Gastroesophageal sphincter (tissue), 3 donors: ENCODE measurements around the gene ATE1.

ENCODE experiments used
- EP300 ChIP-seq: sonication (generic); formaldehyde crosslinking; IDR thresholded peaks from one replicate; pipeline ENCODE4 v1.6.1; 2017; ENCODE audit warnings: antibody characterized with exemption, mild to moderate bottlenecking
- POLR2A ChIP-seq, 2 donors: fragments of 450-650 bp; IDR thresholded peaks; one replicate each; pipeline ENCODE4 v1.6.1; 2017; ENCODE audit warnings: antibody characterized with exemption in 2 of 2, mild to moderate bottlenecking in 2 of 2, moderate library complexity in 1 of 2
- POLR2AphosphoS5 ChIP-seq: sonication (generic); formaldehyde crosslinking; IDR thresholded peaks from one replicate; pipeline ENCODE4 v1.6.1; 2017; ENCODE audit warnings: antibody characterized with exemption
- TF ChIP-seq, protein P1 (sequence below), 4 experiments: fragments of 200-600 bp in 2 of 4; fragments of 450-650 bp in 2 of 4; sonication (generic) in 1 of 4; IDR thresholded peaks; one replicate each; pipeline ENCODE4 v1.5.1; 2017 to 2019; ENCODE audit warnings: antibody characterized with exemption in 4 of 4, mild to moderate bottlenecking in 2 of 4, moderate library complexity in 2 of 4

DNA sequence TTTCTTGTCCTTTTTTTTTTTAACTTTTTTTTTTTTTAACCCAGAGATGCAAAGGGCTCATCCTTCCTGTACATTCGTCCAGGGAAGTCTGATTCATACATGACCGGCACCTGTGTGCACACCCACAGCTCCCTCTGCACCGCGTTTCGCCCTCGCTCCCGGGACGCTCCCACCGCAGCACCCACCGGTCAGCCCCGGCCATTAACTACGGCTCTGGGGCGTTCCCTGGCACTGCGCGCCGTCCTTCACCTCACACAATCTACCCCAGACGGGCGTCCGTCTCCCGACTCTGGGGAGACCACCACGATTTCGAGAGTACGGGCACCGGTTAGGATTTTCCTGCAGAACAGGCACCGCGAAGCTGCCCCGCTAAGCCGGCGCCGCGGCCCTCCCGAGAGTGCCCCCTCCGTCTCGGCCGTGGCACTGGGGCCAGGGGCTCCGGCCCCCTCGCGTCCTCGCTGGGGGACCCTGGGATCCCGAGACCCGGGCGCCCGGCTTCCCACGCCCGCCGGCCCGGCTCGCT, 452 bp downstream of the ATE1 start:
- TF ChIP-seq POLR2A (IDR thresholded peaks at IDR 0.05) (no peak), EP300 (no peak), POLR2AphosphoS5 (peak; percentile 27)
- TF ChIP-seq, protein P1, sequence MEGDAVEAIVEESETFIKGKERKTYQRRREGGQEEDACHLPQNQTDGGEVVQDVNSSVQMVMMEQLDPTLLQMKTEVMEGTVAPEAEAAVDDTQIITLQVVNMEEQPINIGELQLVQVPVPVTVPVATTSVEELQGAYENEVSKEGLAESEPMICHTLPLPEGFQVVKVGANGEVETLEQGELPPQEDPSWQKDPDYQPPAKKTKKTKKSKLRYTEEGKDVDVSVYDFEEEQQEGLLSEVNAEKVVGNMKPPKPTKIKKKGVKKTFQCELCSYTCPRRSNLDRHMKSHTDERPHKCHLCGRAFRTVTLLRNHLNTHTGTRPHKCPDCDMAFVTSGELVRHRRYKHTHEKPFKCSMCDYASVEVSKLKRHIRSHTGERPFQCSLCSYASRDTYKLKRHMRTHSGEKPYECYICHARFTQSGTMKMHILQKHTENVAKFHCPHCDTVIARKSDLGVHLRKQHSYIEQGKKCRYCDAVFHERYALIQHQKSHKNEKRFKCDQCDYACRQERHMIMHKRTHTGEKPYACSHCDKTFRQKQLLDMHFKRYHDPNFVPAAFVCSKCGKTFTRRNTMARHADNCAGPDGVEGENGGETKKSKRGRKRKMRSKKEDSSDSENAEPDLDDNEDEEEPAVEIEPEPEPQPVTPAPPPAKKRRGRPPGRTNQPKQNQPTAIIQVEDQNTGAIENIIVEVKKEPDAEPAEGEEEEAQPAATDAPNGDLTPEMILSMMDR (IDR thresholded peaks at IDR 0.05) = no peak
